ENCODE results near the gene CD83. TPM values are rescaled to one million over a fixed set of nuclear protein-coding genes. Genes with fewer than 3 reads are reported as not detected.

The CD83 gene
- total and polyA plus RNA-seq, 9 donors = 3.4 to 29.4 (median 22.2) TPM

DNA sequence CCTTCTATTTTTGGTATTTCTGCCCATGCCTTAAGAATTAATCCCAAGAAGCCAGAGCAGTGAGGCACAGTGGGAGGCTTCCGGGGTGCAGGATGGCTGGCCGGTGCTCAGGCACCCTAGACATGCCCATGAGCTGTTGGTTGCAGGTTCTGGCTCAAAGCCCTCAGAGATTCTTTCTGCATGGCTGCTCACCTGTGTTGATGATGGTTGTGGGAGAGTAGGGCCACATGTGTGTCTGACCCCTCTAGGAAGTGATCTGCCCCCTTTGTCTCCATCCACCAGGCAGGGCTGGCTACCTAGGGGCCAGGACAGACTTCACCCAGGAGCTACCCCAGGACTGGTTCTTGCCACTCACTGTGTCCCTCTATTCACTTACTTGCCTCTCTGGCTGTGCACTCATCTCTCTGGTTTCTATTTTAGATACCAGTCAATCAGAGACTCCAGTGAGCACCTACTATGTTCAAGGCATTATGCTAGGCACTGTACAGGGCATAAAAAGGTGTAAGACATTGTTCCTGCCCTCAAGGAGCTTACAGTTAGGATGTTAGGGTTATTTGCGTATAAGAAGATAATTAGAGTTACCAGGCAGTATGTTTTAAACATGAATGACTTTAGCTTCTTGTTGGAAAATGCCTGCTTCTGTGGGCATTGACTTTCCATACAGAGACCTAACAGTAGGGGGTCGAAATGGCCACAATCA lies 16.8 kb downstream of the CD83 start:
- no peaks in the 10 kb centered on the region for H3K36me3 ChIP-seq

DNA sequence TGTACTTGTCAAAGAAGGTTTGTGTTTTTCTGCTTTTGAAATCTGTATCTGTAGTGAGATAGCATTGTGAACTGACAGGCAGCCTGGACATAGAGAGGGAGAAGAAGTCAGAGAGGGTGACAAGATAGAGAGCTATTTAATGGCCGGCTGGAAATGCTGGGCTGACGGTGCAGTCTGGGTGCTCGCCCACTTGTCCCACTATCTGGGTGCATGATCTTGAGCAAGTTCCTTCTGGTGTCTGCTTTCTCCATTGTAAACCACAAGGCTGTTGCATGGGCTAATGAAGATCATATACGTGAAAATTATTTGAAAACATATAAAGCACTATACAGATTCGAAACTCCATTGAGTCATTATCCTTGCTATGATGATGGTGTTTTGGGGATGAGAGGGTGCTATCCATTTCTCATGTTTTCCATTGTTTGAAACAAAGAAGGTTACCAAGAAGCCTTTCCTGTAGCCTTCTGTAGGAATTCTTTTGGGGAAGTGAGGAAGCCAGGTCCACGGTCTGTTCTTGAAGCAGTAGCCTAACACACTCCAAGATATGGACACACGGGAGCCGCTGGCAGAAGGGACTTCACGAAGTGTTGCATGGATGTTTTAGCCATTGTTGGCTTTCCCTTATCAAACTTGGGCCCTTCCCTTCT lies 18.4 kb downstream of the CD83 start:
- Histone ChIP-seq H3K9me3 (no peaks in the 10 kb centered on the region), H3K27me3 (no peaks in the 10 kb centered on the region), H3K27ac (no peak overlapping the region), H3K36me3 (no peaks in the 10 kb centered on the region), H3K4me3 (no peak overlapping the region), H3K4me1 (ENCODE audit: insufficient read depth) (no peaks in the 10 kb centered on the region)
- TF ChIP-seq, protein P1, sequence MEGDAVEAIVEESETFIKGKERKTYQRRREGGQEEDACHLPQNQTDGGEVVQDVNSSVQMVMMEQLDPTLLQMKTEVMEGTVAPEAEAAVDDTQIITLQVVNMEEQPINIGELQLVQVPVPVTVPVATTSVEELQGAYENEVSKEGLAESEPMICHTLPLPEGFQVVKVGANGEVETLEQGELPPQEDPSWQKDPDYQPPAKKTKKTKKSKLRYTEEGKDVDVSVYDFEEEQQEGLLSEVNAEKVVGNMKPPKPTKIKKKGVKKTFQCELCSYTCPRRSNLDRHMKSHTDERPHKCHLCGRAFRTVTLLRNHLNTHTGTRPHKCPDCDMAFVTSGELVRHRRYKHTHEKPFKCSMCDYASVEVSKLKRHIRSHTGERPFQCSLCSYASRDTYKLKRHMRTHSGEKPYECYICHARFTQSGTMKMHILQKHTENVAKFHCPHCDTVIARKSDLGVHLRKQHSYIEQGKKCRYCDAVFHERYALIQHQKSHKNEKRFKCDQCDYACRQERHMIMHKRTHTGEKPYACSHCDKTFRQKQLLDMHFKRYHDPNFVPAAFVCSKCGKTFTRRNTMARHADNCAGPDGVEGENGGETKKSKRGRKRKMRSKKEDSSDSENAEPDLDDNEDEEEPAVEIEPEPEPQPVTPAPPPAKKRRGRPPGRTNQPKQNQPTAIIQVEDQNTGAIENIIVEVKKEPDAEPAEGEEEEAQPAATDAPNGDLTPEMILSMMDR (IDR thresholded peaks at IDR 0.05) = no peak
- TF ChIP-seq EP300 (IDR thresholded peaks at IDR 0.05) (no peak), POLR2A (IDR thresholded peaks at IDR 0.05) (no peak)
- 89 to 93% (median 90%) methylated on average over 9 of the region's 9 CpGs for WGBS, 3 donors
- no peak for DNase-seq
- intact Hi-C loops (cut with DNase I) = no loop called here

More for the DNA sequence above, 16.8 kb downstream of the CD83 start:
- H3K9me3 ChIP-seq = no peaks in the 10 kb centered on the region
- 98% methylated on average over 4 of the region's 4 CpGs for WGBS, 3 donors
- H3K27ac ChIP-seq = no peak overlapping the region
- TF ChIP-seq POLR2A (IDR thresholded peaks at IDR 0.05) (no peak), EP300 (IDR thresholded peaks at IDR 0.05) (no peak)
- TF ChIP-seq, protein P1 (IDR thresholded peaks at IDR 0.05) = no peak
- H3K27me3 ChIP-seq = no peaks in the 10 kb centered on the region
- peaks cover 2% of the 10 kb centered on the region for H3K4me1 ChIP-seq (ENCODE audit: insufficient read depth)
- no peak overlapping the region for H3K4me3 ChIP-seq
- intact Hi-C loops (cut with DNase I) = no loop called here
- no peak for DNase-seq

DNA sequence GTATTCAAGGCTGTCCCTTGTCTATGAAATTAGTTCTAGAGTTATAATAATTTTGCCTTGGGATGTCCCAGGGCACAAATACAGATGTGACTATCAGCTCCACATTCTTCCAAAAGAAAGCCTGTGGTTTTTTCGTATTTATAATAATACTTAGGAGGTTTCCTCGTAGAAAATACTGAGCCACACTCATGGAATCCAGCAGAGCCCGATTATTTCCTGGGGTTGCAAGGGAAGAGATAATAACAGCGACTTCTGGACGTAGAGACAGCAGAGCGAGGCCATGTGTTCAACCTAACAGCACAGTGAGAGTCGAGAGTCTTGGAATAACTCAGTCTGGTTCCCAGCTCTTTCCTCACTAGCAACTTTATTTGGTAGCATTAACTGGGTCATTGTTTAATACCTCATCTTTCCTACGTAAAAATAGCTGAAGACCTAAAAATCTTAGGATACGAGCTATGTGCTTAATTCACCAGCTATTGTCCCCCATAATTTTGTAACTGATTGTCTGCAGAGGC lies 21.2 kb downstream of the CD83 start:
- Histone ChIP-seq H3K27me3 (no peaks in the 10 kb centered on the region), H3K9me3 (no peaks in the 10 kb centered on the region), H3K27ac (no peak overlapping the region), H3K4me3 (no peak overlapping the region), H3K36me3 (no peaks in the 10 kb centered on the region), H3K4me1 (ENCODE audit: insufficient read depth) (no peaks in the 10 kb centered on the region)
- DNase-seq = no peak
- WGBS, 3 donors = 91 to 95% (median 93%) methylated on average over 9 of the region's 9 CpGs
- TF ChIP-seq POLR2A (IDR thresholded peaks at IDR 0.05) = no peak
- no peak for TF ChIP-seq EP300 (IDR thresholded peaks at IDR 0.05)
- TF ChIP-seq, protein P1 (IDR thresholded peaks at IDR 0.05) = no peak
- intact Hi-C loops (cut with DNase I) = no loop called here

DNA sequence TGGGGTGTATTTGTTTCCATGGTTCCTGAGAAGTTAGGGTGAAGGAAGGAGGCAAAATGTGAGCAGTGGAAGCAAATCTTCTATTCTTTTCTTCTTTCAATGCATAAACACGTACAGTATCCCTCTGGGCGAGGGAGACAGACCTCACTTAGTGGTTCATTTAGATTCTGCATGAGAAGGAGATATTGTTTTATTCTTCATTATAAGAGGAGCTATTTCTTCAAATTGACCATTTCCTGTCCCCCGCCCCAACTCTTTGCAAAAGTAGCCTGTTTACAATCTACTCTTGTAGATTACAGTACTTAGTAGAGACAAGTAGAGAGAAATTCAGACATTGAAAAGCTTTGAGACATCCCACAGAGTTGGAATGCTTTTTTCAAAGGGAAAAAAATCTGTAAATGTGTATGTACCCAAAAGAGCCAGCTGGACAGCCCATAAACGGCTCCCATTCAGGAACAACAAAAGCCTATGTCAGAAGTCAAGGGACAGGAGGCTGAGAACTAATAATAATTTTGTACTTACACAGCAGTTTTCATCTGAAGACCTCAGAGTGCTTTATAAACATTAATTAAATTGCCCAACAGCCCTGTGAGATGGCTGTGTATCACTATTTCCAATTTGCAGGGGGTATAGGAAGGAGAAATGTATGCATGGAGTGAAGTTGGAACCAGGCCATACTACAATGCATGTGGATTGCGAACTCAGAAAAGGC lies 23.9 kb downstream of the CD83 start:
- intact Hi-C loops (cut with DNase I) = no loop called here
- Histone ChIP-seq H3K9me3 (no peaks in the 10 kb centered on the region), H3K4me3 (no peak overlapping the region), H3K27me3 (no peaks in the 10 kb centered on the region), H3K36me3 (no peaks in the 10 kb centered on the region), H3K27ac (no peak overlapping the region), H3K4me1 (ENCODE audit: insufficient read depth) (peaks cover 2% of the 10 kb centered on the region)
- TF ChIP-seq, protein P1 (IDR thresholded peaks at IDR 0.05) = no peak
- TF ChIP-seq EP300 (IDR thresholded peaks at IDR 0.05) (no peak), POLR2A (IDR thresholded peaks at IDR 0.05) (no peak)
- 55 to 74% (median 58%) methylated on average over 5 of the region's 5 CpGs for WGBS, 3 donors
- DNase-seq = no peak
